ENCODE data around the gene PTH1R. TPM values are rescaled to one million over a fixed set of nuclear protein-coding genes. Genes with fewer than 3 reads are reported as not detected.

PTH1R gene
- total and polyA plus RNA-seq, 10 of the 15 experiments (the other 5 are each of a cell fraction or from before 2014, with no cell fraction given) = not detected

DNA sequence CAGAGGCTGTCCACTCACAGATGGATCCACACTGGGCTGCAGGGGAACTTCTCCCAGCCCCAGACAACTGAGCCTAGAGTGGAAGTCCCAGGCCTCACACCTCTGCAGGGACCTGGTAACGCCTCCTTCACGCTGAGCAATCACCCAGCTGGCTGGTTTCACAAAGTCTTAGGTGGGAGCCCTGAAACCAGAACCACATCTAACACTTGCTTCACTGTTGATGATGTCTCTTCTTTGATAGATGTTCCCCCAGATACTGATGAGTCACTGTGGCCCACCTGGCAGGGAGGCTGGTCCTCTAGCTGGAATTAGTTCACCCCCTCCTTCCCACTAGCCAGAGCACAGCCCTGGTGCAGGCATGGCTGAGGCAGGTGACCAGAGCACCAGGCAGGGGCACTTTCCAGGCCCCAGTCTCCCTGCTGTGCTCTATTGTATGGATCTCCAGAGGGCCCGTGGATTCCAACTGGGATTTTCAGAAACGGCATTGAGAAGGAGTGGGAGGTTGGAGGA is 47.8 kb upstream of the PTH1R start (continued):
- TF ChIP-seq, protein P1, sequence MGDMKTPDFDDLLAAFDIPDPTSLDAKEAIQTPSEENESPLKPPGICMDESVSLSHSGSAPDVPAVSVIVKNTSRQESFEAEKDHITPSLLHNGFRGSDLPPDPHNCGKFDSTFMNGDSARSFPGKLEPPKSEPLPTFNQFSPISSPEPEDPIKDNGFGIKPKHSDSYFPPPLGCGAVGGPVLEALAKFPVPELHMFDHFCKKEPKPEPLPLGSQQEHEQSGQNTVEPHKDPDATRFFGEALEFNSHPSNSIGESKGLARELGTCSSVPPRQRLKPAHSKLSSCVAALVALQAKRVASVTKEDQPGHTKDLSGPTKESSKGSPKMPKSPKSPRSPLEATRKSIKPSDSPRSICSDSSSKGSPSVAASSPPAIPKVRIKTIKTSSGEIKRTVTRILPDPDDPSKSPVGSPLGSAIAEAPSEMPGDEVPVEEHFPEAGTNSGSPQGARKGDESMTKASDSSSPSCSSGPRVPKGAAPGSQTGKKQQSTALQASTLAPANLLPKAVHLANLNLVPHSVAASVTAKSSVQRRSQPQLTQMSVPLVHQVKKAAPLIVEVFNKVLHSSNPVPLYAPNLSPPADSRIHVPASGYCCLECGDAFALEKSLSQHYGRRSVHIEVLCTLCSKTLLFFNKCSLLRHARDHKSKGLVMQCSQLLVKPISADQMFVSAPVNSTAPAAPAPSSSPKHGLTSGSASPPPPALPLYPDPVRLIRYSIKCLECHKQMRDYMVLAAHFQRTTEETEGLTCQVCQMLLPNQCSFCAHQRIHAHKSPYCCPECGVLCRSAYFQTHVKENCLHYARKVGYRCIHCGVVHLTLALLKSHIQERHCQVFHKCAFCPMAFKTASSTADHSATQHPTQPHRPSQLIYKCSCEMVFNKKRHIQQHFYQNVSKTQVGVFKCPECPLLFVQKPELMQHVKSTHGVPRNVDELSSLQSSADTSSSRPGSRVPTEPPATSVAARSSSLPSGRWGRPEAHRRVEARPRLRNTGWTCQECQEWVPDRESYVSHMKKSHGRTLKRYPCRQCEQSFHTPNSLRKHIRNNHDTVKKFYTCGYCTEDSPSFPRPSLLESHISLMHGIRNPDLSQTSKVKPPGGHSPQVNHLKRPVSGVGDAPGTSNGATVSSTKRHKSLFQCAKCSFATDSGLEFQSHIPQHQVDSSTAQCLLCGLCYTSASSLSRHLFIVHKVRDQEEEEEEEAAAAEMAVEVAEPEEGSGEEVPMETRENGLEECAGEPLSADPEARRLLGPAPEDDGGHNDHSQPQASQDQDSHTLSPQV (IDR thresholded peaks at IDR 0.05) = no peak
- TF ChIP-seq NFYB (IDR thresholded peaks at IDR 0.05; ENCODE audit: insufficient read depth, low read depth, low read length) (no peak), POU2F2 (IDR thresholded peaks at IDR 0.05; ENCODE audit: borderline replicate concordance, low read depth, low read length) (no peak), GATAD2B (conservative IDR thresholded peaks at IDR 0.05; ENCODE audit: low read depth) (no peak), ZNF384 (IDR thresholded peaks at IDR 0.05; ENCODE audit: borderline replicate concordance, low read depth, low read length) (no peak), BHLHE40 (IDR thresholded peaks at IDR 0.05; ENCODE audit: borderline replicate concordance in 1 of 2, low read depth in 2 of 2, low read length in 1 of 2) (peak in 1 of 2 experiments; percentile 32; a peak in 1 of 4 replicates), POLR2AphosphoS5 (IDR thresholded peaks at IDR 0.05; ENCODE audit: low read length) (no peak), FOS (IDR thresholded peaks at IDR 0.05; ENCODE audit: borderline replicate concordance, extremely low read depth, insufficient read length) (no peak), RAD51 (IDR thresholded peaks at IDR 0.05) (no peak), PKNOX1 (IDR thresholded peaks at IDR 0.05) (peak; percentile 29; the same call in 1 of the 2 replicates), JUND (IDR thresholded peaks at IDR 0.05; ENCODE audit: low read depth, low read length) (0 out of 2 replicates have a peak, but pooled peaks have one; percentile 37), SIX5 (IDR thresholded peaks at IDR 0.05; ENCODE audit: low read depth, low read length, severe bottlenecking) (no peak), NR2C2 (IDR thresholded peaks at IDR 0.05; ENCODE audit: borderline replicate concordance, control insufficient read depth, insufficient read length, low read depth) (no peak), EED (IDR thresholded peaks at IDR 0.05; ENCODE audit: low read depth) (no peak), E2F4 (IDR thresholded peaks at IDR 0.05; ENCODE audit: low read depth, low read length) (no peak), TARDBP (IDR thresholded peaks at IDR 0.05; ENCODE audit: borderline replicate concordance) (no peak), CBX3 (IDR thresholded peaks at IDR 0.05; ENCODE audit: borderline replicate concordance, low read depth) (no peak), ZBED1 (IDR thresholded peaks at IDR 0.05; ENCODE audit: borderline replicate concordance) (no peak), ZNF622 (IDR thresholded peaks at IDR 0.05) (no peak), SRF (IDR thresholded peaks at IDR 0.05; ENCODE audit: low read depth in 2 of 2, low read length in 2 of 2) (no peak)
- TF ChIP-seq, protein P2, sequence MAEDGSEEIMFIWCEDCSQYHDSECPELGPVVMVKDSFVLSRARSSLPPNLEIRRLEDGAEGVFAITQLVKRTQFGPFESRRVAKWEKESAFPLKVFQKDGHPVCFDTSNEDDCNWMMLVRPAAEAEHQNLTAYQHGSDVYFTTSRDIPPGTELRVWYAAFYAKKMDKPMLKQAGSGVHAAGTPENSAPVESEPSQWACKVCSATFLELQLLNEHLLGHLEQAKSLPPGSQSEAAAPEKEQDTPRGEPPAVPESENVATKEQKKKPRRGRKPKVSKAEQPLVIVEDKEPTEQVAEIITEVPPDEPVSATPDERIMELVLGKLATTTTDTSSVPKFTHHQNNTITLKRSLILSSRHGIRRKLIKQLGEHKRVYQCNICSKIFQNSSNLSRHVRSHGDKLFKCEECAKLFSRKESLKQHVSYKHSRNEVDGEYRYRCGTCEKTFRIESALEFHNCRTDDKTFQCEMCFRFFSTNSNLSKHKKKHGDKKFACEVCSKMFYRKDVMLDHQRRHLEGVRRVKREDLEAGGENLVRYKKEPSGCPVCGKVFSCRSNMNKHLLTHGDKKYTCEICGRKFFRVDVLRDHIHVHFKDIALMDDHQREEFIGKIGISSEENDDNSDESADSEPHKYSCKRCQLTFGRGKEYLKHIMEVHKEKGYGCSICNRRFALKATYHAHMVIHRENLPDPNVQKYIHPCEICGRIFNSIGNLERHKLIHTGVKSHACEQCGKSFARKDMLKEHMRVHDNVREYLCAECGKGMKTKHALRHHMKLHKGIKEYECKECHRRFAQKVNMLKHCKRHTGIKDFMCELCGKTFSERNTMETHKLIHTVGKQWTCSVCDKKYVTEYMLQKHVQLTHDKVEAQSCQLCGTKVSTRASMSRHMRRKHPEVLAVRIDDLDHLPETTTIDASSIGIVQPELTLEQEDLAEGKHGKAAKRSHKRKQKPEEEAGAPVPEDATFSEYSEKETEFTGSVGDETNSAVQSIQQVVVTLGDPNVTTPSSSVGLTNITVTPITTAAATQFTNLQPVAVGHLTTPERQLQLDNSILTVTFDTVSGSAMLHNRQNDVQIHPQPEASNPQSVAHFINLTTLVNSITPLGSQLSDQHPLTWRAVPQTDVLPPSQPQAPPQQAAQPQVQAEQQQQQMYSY (CRISPR knock-in tag; IDR thresholded peaks at IDR 0.05) = no peak

Data from GM12878 (cell line).